ENCODE data around the gene HOXD1.

Gene HOXD1

DNA sequence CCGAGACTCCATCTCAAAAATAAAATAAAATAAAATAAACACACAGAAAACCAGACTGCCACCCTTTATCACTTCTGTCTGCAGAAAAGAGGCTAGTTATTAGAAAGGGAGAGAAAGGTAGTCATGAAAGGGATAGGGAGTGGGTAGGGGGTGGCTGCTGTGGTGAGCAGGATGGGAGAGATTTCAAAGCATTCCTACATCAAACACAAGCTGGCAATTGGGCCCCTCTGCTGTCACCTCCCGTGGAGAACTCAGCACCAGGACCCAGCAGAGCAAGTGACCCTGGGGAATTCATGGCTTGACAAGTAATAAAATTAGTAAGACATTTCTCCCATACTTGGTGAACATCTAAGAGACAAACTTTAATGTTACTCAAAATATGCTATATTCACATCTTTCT, 3.7 kb upstream of the HOXD1 start:
- DNase-seq = no peak

GRCh38 chr2:176186024-176186423, 2.4 kb upstream of the HOXD1 start:
- no peak for DNase-seq

- DNase-seq = no peak
Observed at GRCh38 chr2:176187200-176187898, 1.1 kb upstream of the HOXD1 start.

GRCh38 chr2:176188774-176189680, 559 bp downstream of the HOXD1 start:
- no peak for DNase-seq

- DNase-seq = no peak
Observed at GRCh38 chr2:176189681-176190641, 1.5 kb downstream of the HOXD1 start.

DNA sequence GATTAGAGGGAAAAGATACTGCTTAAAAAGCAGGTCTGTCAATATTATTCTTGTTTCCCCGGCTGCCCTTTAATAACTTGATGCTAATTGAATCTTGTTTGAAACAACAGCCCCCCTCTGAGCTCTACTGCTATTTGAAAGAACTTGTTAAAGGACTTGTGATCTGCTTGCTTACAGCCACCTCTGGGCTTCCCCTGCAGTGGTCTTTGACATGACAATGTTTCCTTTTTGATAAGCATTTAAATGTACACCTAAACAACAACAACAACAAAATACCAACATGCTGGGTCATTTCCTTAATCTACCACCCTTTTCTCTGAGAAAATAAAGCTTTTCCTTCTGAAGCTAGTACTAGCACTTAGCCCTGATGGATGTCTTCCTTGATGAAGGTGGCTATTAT, 3.9 kb downstream of the HOXD1 start:
- DNase-seq = no peak

GRCh38 chr2:176193048-176193447, 4.6 kb downstream of the HOXD1 start:
- DNase-seq = no peak

DNA sequence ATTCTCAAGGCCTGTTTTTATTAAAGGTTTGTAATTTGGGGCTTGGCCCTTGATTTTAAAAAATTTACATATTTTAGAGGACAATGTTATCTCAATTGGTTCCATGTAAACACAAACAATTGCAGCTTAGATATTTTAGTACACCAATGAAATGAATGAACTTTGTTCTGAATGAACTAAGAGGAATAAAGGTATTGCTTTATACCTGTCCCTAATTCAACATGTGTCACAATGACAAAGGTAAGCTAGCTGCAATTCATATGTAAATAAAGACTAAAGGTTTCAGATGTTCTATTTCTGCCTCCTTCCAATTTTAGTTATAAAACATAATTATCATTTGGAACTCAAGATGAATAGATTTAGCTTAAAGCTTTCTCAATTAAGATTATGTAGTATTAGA, 11.4 kb downstream of the HOXD1 start:
- no peak for DNase-seq

GRCh38 chr2:176200971-176201370, 12.5 kb downstream of the HOXD1 start:
- DNase-seq = no peak

DNA sequence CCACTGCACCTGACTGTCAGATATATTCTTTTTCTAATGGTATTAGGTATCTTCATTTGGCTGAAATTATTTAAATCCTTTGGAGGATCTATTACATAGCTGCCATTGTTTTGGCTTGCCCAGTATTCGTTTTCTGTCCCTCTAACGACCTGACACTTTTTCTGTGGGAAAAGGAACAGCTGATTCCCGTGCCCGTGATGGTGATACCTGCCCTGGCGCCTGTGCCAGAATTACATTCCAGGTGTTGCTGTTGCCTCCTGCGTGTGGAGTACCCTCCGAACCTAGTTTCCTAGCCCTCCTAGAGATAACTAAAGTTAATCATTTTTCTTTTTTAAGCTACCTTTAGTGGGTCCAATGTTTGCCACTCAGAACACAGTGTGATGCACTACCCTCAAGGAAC, 14.0 kb downstream of the HOXD1 start:
- DNase-seq = no peak

DNA sequence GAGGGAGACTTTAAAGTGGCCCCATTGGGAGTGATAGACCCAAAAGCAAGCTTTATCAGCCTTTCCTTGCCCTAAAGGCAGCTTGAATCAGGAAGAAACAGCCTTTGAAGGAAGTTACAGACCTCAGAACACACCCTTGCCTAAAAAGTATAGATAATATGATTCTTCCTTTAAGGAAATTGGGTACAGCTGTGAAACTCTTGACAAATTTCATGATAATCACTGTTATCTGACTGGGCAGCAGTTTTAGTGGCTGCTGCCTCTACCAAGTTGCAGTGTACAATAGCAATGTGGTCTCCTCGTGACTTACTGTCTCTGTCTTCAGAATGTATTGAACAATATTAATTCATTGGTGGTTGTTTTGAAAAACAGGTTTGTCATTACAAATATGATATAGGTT, 16.7 kb downstream of the HOXD1 start:
- no peak for DNase-seq

DNA sequence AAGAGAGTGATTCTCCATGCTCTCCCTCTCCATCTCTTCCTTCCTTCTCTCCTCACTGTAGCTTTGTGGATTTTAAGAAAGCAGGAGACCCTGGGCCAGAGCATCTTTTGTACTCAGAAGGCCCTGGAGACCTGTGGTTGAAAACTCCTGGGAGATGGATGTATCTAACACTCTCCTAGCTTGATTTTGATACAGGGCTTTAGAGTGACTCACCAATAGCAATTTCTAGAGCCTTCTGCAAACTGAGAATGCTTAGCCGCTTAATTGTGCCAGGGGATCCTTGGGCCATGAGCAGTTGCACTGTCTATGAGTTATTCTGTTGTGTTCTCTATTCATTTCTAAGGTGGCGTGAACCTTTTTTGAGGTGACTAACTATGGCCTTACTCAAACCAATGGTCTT, 17.7 kb downstream of the HOXD1 start:
- peak; percentile 58 for DNase-seq

GRCh38 chr2:176206682-176207081, 18.2 kb downstream of the HOXD1 start:
- DNase-seq = peak; percentile 84

DNA sequence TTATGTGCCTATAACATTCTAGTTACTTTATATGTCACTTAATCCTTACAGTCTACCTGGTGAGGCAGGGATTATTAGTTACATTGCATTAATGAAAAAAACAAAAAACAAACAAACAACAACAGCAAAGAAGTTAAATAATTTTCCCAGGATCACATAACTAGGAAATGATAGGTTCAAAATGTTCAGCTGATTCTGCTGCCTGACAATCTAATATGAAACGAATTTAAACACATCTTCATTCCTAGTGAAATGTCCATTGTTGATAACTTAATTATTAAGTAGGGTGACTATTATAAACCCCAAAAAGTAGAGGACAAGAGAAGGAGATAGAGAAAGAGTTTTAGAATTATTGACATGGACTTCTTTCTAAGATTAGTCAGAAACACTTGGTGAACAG, 22.6 kb downstream of the HOXD1 start:
- no peak for DNase-seq

GRCh38 chr2:176212276-176212675, 23.8 kb downstream of the HOXD1 start:
- no peak for DNase-seq

- DNase-seq = no peak
Observed at GRCh38 chr2:176213406-176213805, 24.9 kb downstream of the HOXD1 start.

GRCh38 chr2:176227874-176228273, 39.4 kb downstream of the HOXD1 start:
- DNase-seq = no peak

GRCh38 chr2:176234156-176234555, 45.7 kb downstream of the HOXD1 start:
- DNase-seq = no peak

DNA sequence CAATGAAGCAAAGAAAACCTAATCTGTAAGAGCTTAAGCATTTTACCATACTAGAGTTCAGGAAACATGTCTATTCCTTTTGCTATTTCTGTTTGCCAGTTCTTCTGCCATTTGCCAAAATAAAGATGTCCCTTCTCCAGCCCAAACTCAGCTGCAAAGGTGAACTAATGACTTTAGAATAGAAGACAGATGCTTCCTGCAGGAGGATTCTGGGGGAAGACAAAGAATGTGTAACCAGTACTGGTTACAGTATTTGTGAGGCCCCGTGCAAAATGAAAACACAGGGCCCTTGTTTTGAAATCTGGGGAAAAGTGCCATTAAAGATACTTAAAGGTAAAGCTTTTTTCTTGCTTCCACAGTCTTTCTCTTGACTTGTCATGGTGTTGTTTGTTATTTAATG, 46.5 kb downstream of the HOXD1 start:
- no peak for DNase-seq

- DNase-seq = peak; percentile 22
Observed at GRCh38 chr2:176237456-176237855, 49.0 kb downstream of the HOXD1 start.

DNA sequence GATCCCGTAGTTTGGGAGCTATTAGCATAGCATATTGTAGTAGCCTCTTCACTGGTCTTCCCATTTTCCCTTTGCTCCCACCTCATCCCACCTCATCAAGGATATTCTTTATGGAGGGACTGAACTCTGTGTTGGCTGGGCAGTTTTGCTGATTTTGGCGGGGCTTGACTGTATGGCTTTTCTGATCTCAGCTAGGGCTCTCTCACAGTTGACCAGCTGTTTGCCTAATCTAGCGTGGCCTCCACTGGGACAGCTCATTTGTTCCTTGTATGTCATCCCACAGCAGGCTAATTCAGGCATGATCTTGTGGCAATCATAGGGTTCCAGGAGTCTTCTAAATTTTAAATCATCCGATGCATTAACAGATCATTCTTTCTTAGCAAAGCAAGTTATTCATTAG, 50.6 kb downstream of the HOXD1 start:
- DNase-seq = no peak

- DNase-seq = no peak
Observed at GRCh38 chr2:176240301-176240700, 51.8 kb downstream of the HOXD1 start.

Data from fibroblast of skin of scalp (primary cell).